Breast epithelium (tissue), 4 donors: ENCODE measurements around the gene TMEM132D. TPM values are rescaled to one million over a fixed set of nuclear protein-coding genes. Genes with fewer than 3 reads are reported as not detected.

Experiments
- DNase-seq, 2 donors: peaks; one replicate each; pipeline ENCODE4 v3.0.0-alpha.2; 2019; ENCODE audit warnings: low spot score in 2 of 2
- H3K27ac ChIP-seq, 2 donors: fragments of 200-600 bp; sonication (generic) in 1 of 2; one replicate each; pipeline ENCODE4 v1.5.1; 2016 to 2019; ENCODE audit warnings: mild to moderate bottlenecking in 1 of 2
- H3K27me3 ChIP-seq, 2 donors: fragments of 200-600 bp; sonication (generic) in 1 of 2; one replicate each; pipeline versions ENCODE4 v1.5.1 to v1.6.0; 2017 to 2019; ENCODE audit warnings: control low read depth in 1 of 2, mild to moderate bottlenecking in 1 of 2
- H3K36me3 ChIP-seq: fragments of 200-600 bp; one replicate; pipeline ENCODE4 v1.5.1; 2019
- H3K4me1 ChIP-seq, 2 donors: fragments of 200-600 bp; sonication (generic); one replicate each; pipeline ENCODE4 v1.5.1; 2016 to 2019; ENCODE audit warnings: control low read depth in 1 of 2
- H3K4me3 ChIP-seq, 3 donors: fragments of 200-600 bp; sonication (generic); 1 replicate in 2 of 3; 2 replicates in 1 of 3; pipeline ENCODE4 v1.5.1; 2016 to 2019; ENCODE audit warnings: mild to moderate bottlenecking in 3 of 3, moderate library complexity in 2 of 3
- H3K9me3 ChIP-seq, 2 donors: fragments of 200-600 bp; sonication (generic) in 1 of 2; one replicate each; pipeline ENCODE4 v1.5.1; 2016 to 2019; ENCODE audit warnings: control low read depth in 1 of 2
- CTCF ChIP-seq, 3 donors: fragments of 450-650 bp; IDR thresholded peaks; one replicate each; pipeline ENCODE4 v1.5.1; 2016 to 2017; ENCODE audit warnings: antibody characterized with exemption in 3 of 3, mild to moderate bottlenecking in 3 of 3, moderate library complexity in 3 of 3
- POLR2A ChIP-seq: fragments of 450-650 bp; IDR thresholded peaks from one replicate; pipeline ENCODE4 v1.6.1; 2016; ENCODE audit warnings: antibody characterized with exemption, mild to moderate bottlenecking, moderate library complexity
- POLR2AphosphoS5 ChIP-seq, 3 donors: sonication (generic); formaldehyde crosslinking; IDR thresholded peaks; one replicate each; pipeline ENCODE4 v1.6.1; 2017; ENCODE audit warnings: antibody characterized with exemption in 3 of 3
- intact Hi-C: fragments of 100-400 bp; cut with DNase I; formaldehyde crosslinking; loops from one replicate; pipeline ENCODE4 v1.15.1; 2023; ENCODE audit warnings: low total_unique reads
- total RNA-seq, 3 donors: library from RNA; depleted of rRNA; stranded (reverse); fragments of >200 nt; gene quantifications; one replicate each; pipeline ENCODE4 v1.1.0, GENCODE V29; 2016

Gene TMEM132D
- total RNA-seq, 3 donors from 2014 or later = not detected

GRCh38 chr12:129467726-129468125, 436.1 kb downstream of the TMEM132D start:
- no peak for DNase-seq
- TF ChIP-seq POLR2AphosphoS5 (IDR thresholded peaks at IDR 0.05) (no peak), CTCF (IDR thresholded peaks at IDR 0.05) (no peak), POLR2A (no peak)
- Histone ChIP-seq H3K36me3 (no peaks in the 10 kb centered on the region), H3K4me3 (no peak overlapping the region), H3K27me3 (no peaks in the 10 kb centered on the region), H3K4me1 (no peaks in the 10 kb centered on the region), H3K9me3 (no peaks in the 10 kb centered on the region), H3K27ac (no peak overlapping the region)
- intact Hi-C loops = no loop called here

- DNase-seq = no peak
- H3K36me3 ChIP-seq = no peaks in the 10 kb centered on the region
- intact Hi-C loops = no loop called here
- no peak overlapping the region for H3K4me3 ChIP-seq
- no peaks in the 10 kb centered on the region for H3K9me3 ChIP-seq
- H3K27ac ChIP-seq = no peak overlapping the region
- TF ChIP-seq CTCF (IDR thresholded peaks at IDR 0.05) (no peak), POLR2A (no peak), POLR2AphosphoS5 (IDR thresholded peaks at IDR 0.05) (no peak)
- no peaks in the 10 kb centered on the region for H3K27me3 ChIP-seq
- H3K4me1 ChIP-seq = no peaks in the 10 kb centered on the region
Measured at GRCh38 chr12:129467289-129467688, 436.5 kb downstream of the TMEM132D start.

- TF ChIP-seq POLR2A = no peak
- no peak for TF ChIP-seq POLR2AphosphoS5 (IDR thresholded peaks at IDR 0.05)
- TF ChIP-seq CTCF (IDR thresholded peaks at IDR 0.05) = no peak
- no peaks in the 10 kb centered on the region for H3K27me3 ChIP-seq
- intact Hi-C loops = no loop called here
- no peak overlapping the region for H3K27ac ChIP-seq
- H3K9me3 ChIP-seq = no peaks in the 10 kb centered on the region
- no peaks in the 10 kb centered on the region for H3K4me1 ChIP-seq
- H3K36me3 ChIP-seq = no peaks in the 10 kb centered on the region
- no peak overlapping the region for H3K4me3 ChIP-seq
- DNase-seq = no peak
Measured at GRCh38 chr12:129466499-129466898, 437.3 kb downstream of the TMEM132D start.

GRCh38 chr12:129459886-129460285, 443.9 kb downstream of the TMEM132D start:
- H3K36me3 ChIP-seq = no peaks in the 10 kb centered on the region
- H3K4me1 ChIP-seq = no peaks in the 10 kb centered on the region
- TF ChIP-seq POLR2AphosphoS5 (IDR thresholded peaks at IDR 0.05) (no peak), POLR2A (no peak), CTCF (IDR thresholded peaks at IDR 0.05) (no peak)
- H3K27me3 ChIP-seq = no peaks in the 10 kb centered on the region
- H3K4me3 ChIP-seq = no peak overlapping the region
- no peak overlapping the region for H3K27ac ChIP-seq
- peaks cover 0 to 5% of the 10 kb centered on the region in 2 donors for H3K9me3 ChIP-seq
- intact Hi-C loops = no loop called here
- no peak for DNase-seq

GRCh38 chr12:129446696-129447095, 457.1 kb downstream of the TMEM132D start:
- DNase-seq = no peak
- no peak overlapping the region for H3K27ac ChIP-seq
- H3K4me1 ChIP-seq = no peaks in the 10 kb centered on the region
- no peaks in the 10 kb centered on the region for H3K27me3 ChIP-seq
- intact Hi-C loops = no loop called here
- H3K9me3 ChIP-seq = peaks cover 0 to 2% of the 10 kb centered on the region in 2 donors
- H3K36me3 ChIP-seq = no peaks in the 10 kb centered on the region
- no peak for TF ChIP-seq POLR2A
- no peak for TF ChIP-seq CTCF (IDR thresholded peaks at IDR 0.05)
- no peak for TF ChIP-seq POLR2AphosphoS5 (IDR thresholded peaks at IDR 0.05)
- H3K4me3 ChIP-seq = no peak overlapping the region
